HCT116 (cell line): ENCODE data around the gene ARHGAP40. TPM values are rescaled to one million over a fixed set of nuclear protein-coding genes. Genes with fewer than 3 reads are reported as not detected.

Experiments
- ATAC-seq: fragments of 200-7000 bp; cut with Tn5 transposase; 2 replicates; pipeline ENCODE4 v1.9.1; 2020; ENCODE audit warnings: mild to moderate bottlenecking, moderate library complexity
- BruUV-seq: library from RNA; stranded (reverse); fragments of 400-500 nt; replicated peaks from 2 replicates; lab custom pipeline; 2021; lab: Mats Ljungman, UMichigan
- CTCF ChIA-PET: fragments of 300-600 bp; sonication (Branson Sonifier 250); formaldehyde crosslinking; loops from one replicate; lab custom pipeline; 2021; ENCODE audit warnings: antibody characterized with exemption; lab: Charles Lee
- POLR2A ChIA-PET: fragments of 300-600, 350-600 bp; sonication (Branson Sonifier 250); formaldehyde crosslinking; loops from one replicate; lab custom pipeline; 2021; ENCODE audit warnings: antibody characterized with exemption; lab: Charles Lee
- RAD21 ChIA-PET, 2 experiments: fragments of 300-600 bp; sonication (Branson Sonifier 250); formaldehyde crosslinking; loops; one replicate each; lab custom pipeline; 2023; ENCODE audit warnings: low total read pairs in 2 of 2; ENCODE audit not compliant: uncharacterized antibody in 2 of 2, unreplicated experiment in 2 of 2, low non-redundant PET in 1 of 2; lab: Charles Lee
- DNase-seq: peaks from one replicate; pipeline ENCODE4 v3.0.0-alpha.2; 2010; ENCODE audit warnings: low read depth, low spot score
- H2AFZ ChIP-seq: fragments of 200-600 bp; shearing (Covaris generic), sonication (generic); 2 replicates; pipeline ENCODE4 v1.6.1; 2017; ENCODE audit warnings: low read depth, mixed run types, mixed read lengths, antibody characterized with exemption, low read length; ENCODE audit not compliant: poor library complexity, severe bottlenecking
- H3K27ac ChIP-seq: 2 replicates; pipeline ENCODE4 v1.5.1; 2012; ENCODE audit warnings: low read depth, low read length
- H3K27me3 ChIP-seq: fragments of 200-600 bp; sonication (generic); 2 replicates; pipeline ENCODE4 v1.6.1; 2016; ENCODE audit warnings: mixed run types, low read length, mixed read lengths; ENCODE audit not compliant: insufficient read depth
- H3K36me3 ChIP-seq, 2 experiments: fragments of 200-500 bp in 1 of 2; fragments of 200-600 bp in 1 of 2; sonication (Bioruptor generic) in 1 of 2; sonication (generic) in 1 of 2; 2 replicates each; pipeline versions ENCODE4 v1.5.1 to v1.6.1; 2014 to 2016; ENCODE audit warnings: low read length in 2 of 2, inconsistent platforms in 1 of 2, mixed read lengths in 1 of 2, mixed run types in 1 of 2; ENCODE audit not compliant: insufficient read depth in 2 of 2, control insufficient read depth in 1 of 2
- H3K4me1 ChIP-seq, 2 experiments: fragments of 200-600 bp in 1 of 2; sonication (generic) in 1 of 2; 2 replicates each; pipeline versions ENCODE4 v1.5.1 to v1.6.1; 2012 to 2017; ENCODE audit warnings: low read length in 2 of 2, inconsistent platforms in 1 of 2, mild to moderate bottlenecking in 1 of 2, mixed read lengths in 1 of 2, mixed run types in 1 of 2, moderate library complexity in 1 of 2; ENCODE audit not compliant: insufficient read depth in 2 of 2, control insufficient read depth in 1 of 2
- H3K4me2 ChIP-seq: fragments of 200-600 bp; sonication (generic); 2 replicates; pipeline ENCODE4 v1.6.1; 2017; ENCODE audit warnings: mixed run types, low read length, mixed read lengths
- H3K4me3 ChIP-seq, 2 experiments: fragments of 200-600 bp in 1 of 2; sonication (generic) in 1 of 2; replicated peaks in 1 of 2; 2 replicates each; pipeline ENCODE4 v1.5.1; 2011 to 2016; ENCODE audit warnings: low read length in 2 of 2, control low read depth in 1 of 2, low read depth in 1 of 2, mild to moderate bottlenecking in 1 of 2, mixed read lengths in 1 of 2, mixed run types in 1 of 2
- H3K79me2 ChIP-seq: fragments of 200-600 bp; sonication (generic); 2 replicates; pipeline ENCODE4 v1.6.1; 2017; ENCODE audit warnings: mild to moderate bottlenecking, mixed run types, low read length, moderate library complexity, mixed read lengths; ENCODE audit not compliant: insufficient read depth
- H3K9ac ChIP-seq: fragments of 200-600 bp; sonication (generic); 2 replicates; pipeline ENCODE4 v1.6.1; 2016; ENCODE audit warnings: low read length, mixed read lengths
- H3K9me2 ChIP-seq: fragments of 200-600 bp; sonication (generic), shearing (Covaris generic); 2 replicates; pipeline ENCODE4 v1.6.1; 2017; ENCODE audit warnings: mixed run types, mild to moderate bottlenecking, moderate library complexity; ENCODE audit not compliant: insufficient read depth
- H3K9me3 ChIP-seq, 2 experiments: fragments of 200-500 bp in 1 of 2; fragments of 200-600 bp in 1 of 2; sonication (Bioruptor generic) in 1 of 2; sonication (generic) in 1 of 2; 2 replicates each; pipeline ENCODE4 v1.6.1; 2014 to 2017; ENCODE audit warnings: low read length in 2 of 2, mixed read lengths in 2 of 2, inconsistent platforms in 1 of 2, low read depth in 1 of 2, mild to moderate bottlenecking in 1 of 2, mixed run types in 1 of 2, moderate library complexity in 1 of 2; ENCODE audit not compliant: control insufficient read depth in 1 of 2, insufficient read depth in 1 of 2
- H4K20me1 ChIP-seq: fragments of 200-600 bp; sonication (generic), shearing (Covaris generic); 2 replicates; pipeline ENCODE4 v1.6.1; 2017; ENCODE audit warnings: mixed run types, mild to moderate bottlenecking, moderate library complexity; ENCODE audit not compliant: insufficient read depth
- CTCF ChIP-seq, 3 experiments: fragments of 200-600 bp in 1 of 3; sonication (generic) in 1 of 3; IDR thresholded peaks in 2 of 3; conservative IDR thresholded peaks in 1 of 3; 2 replicates each; pipeline ENCODE4 v1.5.1; 2012 to 2017; ENCODE audit warnings: low read depth in 2 of 3, low read length in 2 of 3, antibody characterized with exemption in 1 of 3, borderline replicate concordance in 1 of 3, control low read depth in 1 of 3, mild to moderate bottlenecking in 1 of 3, mixed read lengths in 1 of 3, mixed run types in 1 of 3, moderate library complexity in 1 of 3; ENCODE audit not compliant: insufficient read depth in 1 of 3
- JUND ChIP-seq: IDR thresholded peaks from 2 replicates; pipeline ENCODE4 v1.6.1; 2012
- MAX ChIP-seq: IDR thresholded peaks from 2 replicates; pipeline ENCODE4 v1.6.1; 2012
- POLR2A ChIP-seq: IDR thresholded peaks from 2 replicates; pipeline ENCODE4 v1.7.0; 2011; ENCODE audit warnings: borderline replicate concordance; ENCODE audit not compliant: insufficient read depth, insufficient read length; ENCODE audit errors: extremely low read depth
- RAD21 ChIP-seq: IDR thresholded peaks from 2 replicates; pipeline ENCODE4 v1.6.1; 2012; ENCODE audit warnings: low read depth, mild to moderate bottlenecking
- ZBTB33 ChIP-seq: IDR thresholded peaks from 2 replicates; pipeline ENCODE4 v1.6.1; 2011; ENCODE audit warnings: mild to moderate bottlenecking, low read length, moderate library complexity; ENCODE audit not compliant: insufficient replicate concordance; ENCODE audit errors: extremely low read depth
- ZNF274 ChIP-seq: fragments of 200-500 bp; sonication (Bioruptor generic); IDR thresholded peaks from 2 replicates; pipeline ENCODE4 v1.6.1; 2014; ENCODE audit warnings: mild to moderate bottlenecking, low read depth, low read length, inconsistent platforms
- intact Hi-C: fragments of 100-400 bp; cut with micrococcal nuclease; formaldehyde crosslinking; loops from 2 replicates; pipeline ENCODE4 v1.10.0; 2022
- total RNA-seq: library from RNA; stranded (reverse); gene quantifications from one replicate; pipeline ENCODE4 v1.2.1, GENCODE V29; 2021; ENCODE audit not compliant: unreplicated experiment

Gene ARHGAP40
- total RNA-seq, 1 experiment from 2014 or later = 3.4 TPM

GRCh38 chr20:38555395-38555794, 46.2 kb upstream of the ARHGAP40 start:
- ChIA-PET CTCF (no interaction called here), POLR2A (no interaction called here), RAD21 (no interaction called here)
- no peak overlapping the region for H3K27ac ChIP-seq
- intact Hi-C loops = no loop called here
- H4K20me1 ChIP-seq = no peaks in the 10 kb centered on the region
- H3K79me2 ChIP-seq = no peaks in the 10 kb centered on the region
- ATAC-seq (no peak), DNase-seq (no peak)
- BruUV-seq = no TSS peak
- TF ChIP-seq ZBTB33 (no peak), JUND (no peak), ZNF274 (no peak), MAX (no peak), RAD21 (no peak), CTCF (IDR thresholded peaks at IDR 0.05 in 2 of 3, conservative IDR thresholded peaks at IDR 0.05 in 1 of 3; ENCODE audit: borderline replicate concordance in 1 of 3, insufficient read depth in 1 of 3, low read depth in 2 of 3, low read length in 2 of 3) (no peak), POLR2A (no peak)
- H3K9ac ChIP-seq = no peak overlapping the region
- peaks cover 12 to 32% of the 10 kb centered on the region in 2 experiments for H3K36me3 ChIP-seq
- no peaks in the 10 kb centered on the region for H3K4me1 ChIP-seq
- no peaks in the 10 kb centered on the region for H3K9me3 ChIP-seq
- H3K4me2 ChIP-seq = no peak overlapping the region
- H3K9me2 ChIP-seq = no peaks in the 10 kb centered on the region
- H3K27me3 ChIP-seq = no peaks in the 10 kb centered on the region
- H3K4me3 ChIP-seq = no peak overlapping the region
- no peak overlapping the region for H2AFZ ChIP-seq
